H9 (cell line): ENCODE data around the gene KRTAP5-1. TPM values are rescaled to one million over a fixed set of nuclear protein-coding genes. Genes with fewer than 3 reads are reported as not detected.
A peak's percentile ranks its signal among the peaks of the same experiment; 100 is the strongest.

Experiments
- DNase-seq: peaks from one replicate; pipeline ENCODE4 v3.0.0-alpha.2; 2017
- H2AFZ ChIP-seq: one replicate; pipeline ENCODE4 v1.6.1; 2013; ENCODE audit warnings: mild to moderate bottlenecking, low read length, control low read depth, moderate library complexity
- H2AK5ac ChIP-seq: 2 replicates; pipeline ENCODE4 v1.6.1; 2013; ENCODE audit warnings: low read length, control low read depth, mixed read lengths; ENCODE audit not compliant: insufficient read length
- H2BK120ac ChIP-seq: one replicate; pipeline ENCODE4 v1.6.1; 2013; ENCODE audit warnings: low read depth, mild to moderate bottlenecking, low read length, control low read depth, inconsistent platforms; ENCODE audit not compliant: poor library complexity, severe bottlenecking
- H2BK12ac ChIP-seq: 2 replicates; pipeline ENCODE4 v1.6.1; 2013; ENCODE audit warnings: low read length, control low read depth, mixed read lengths, low read depth; ENCODE audit not compliant: insufficient read length
- H2BK15ac ChIP-seq: 2 replicates; pipeline ENCODE4 v1.6.1; 2013; ENCODE audit warnings: low read depth, low read length, control low read depth
- H2BK20ac ChIP-seq: one replicate; pipeline ENCODE4 v1.6.1; 2013; ENCODE audit warnings: low read depth, mild to moderate bottlenecking, low read length, control low read depth, inconsistent platforms; ENCODE audit not compliant: poor library complexity, severe bottlenecking
- H2BK5ac ChIP-seq: 2 replicates; pipeline ENCODE4 v1.6.1; 2013; ENCODE audit warnings: low read length, control low read depth, mixed read lengths; ENCODE audit not compliant: insufficient read length
- H3K14ac ChIP-seq: 2 replicates; pipeline ENCODE4 v1.6.1; 2013; ENCODE audit warnings: low read length, control low read depth; ENCODE audit not compliant: insufficient read depth
- H3K18ac ChIP-seq: 2 replicates; pipeline ENCODE4 v1.6.1; 2013; ENCODE audit warnings: low read depth, mild to moderate bottlenecking, mixed read lengths, low read length, control low read depth; ENCODE audit not compliant: insufficient read length
- H3K23ac ChIP-seq: 2 replicates; pipeline ENCODE4 v1.6.1; 2013; ENCODE audit warnings: low read length, control low read depth, mixed read lengths, low read depth; ENCODE audit not compliant: insufficient read length
- H3K23me2 ChIP-seq: 2 replicates; pipeline ENCODE4 v1.6.1; 2013; ENCODE audit warnings: low read depth, mild to moderate bottlenecking, mixed read lengths, low read length, control low read depth; ENCODE audit not compliant: insufficient read length, poor library complexity, severe bottlenecking
- H3K27ac ChIP-seq: 2 replicates; pipeline ENCODE4 v1.5.1; 2013; ENCODE audit warnings: low read length, control low read depth, mixed read lengths, low read depth; ENCODE audit not compliant: insufficient read length
- H3K27me3 ChIP-seq: 2 replicates; pipeline ENCODE4 v1.6.1; 2013; ENCODE audit warnings: low read length, control low read depth, inconsistent platforms; ENCODE audit not compliant: insufficient read depth
- H3K4ac ChIP-seq: 2 replicates; pipeline ENCODE4 v1.6.1; 2013; ENCODE audit warnings: low read depth, mild to moderate bottlenecking, control low read depth, inconsistent platforms, low read length, moderate library complexity
- H3K4me1 ChIP-seq: 2 replicates; pipeline ENCODE4 v1.6.1; 2013; ENCODE audit warnings: low read length, control low read depth, inconsistent platforms; ENCODE audit not compliant: insufficient read depth
- H3K4me2 ChIP-seq: 2 replicates; pipeline ENCODE4 v1.6.1; 2013; ENCODE audit warnings: low read length, control low read depth, mixed read lengths; ENCODE audit not compliant: insufficient read length, insufficient read depth
- H3K56ac ChIP-seq: 2 replicates; pipeline ENCODE4 v1.6.1; 2013; ENCODE audit warnings: low read depth, mild to moderate bottlenecking, mixed read lengths, low read length, control low read depth; ENCODE audit not compliant: insufficient read length
- H3K79me1 ChIP-seq: 2 replicates; pipeline ENCODE4 v1.6.1; 2013; ENCODE audit warnings: low read depth, mild to moderate bottlenecking, moderate library complexity, low read length, control low read depth, inconsistent platforms; ENCODE audit not compliant: insufficient read depth, poor library complexity, severe bottlenecking
- H3K79me2 ChIP-seq: 2 replicates; pipeline ENCODE4 v1.6.1; 2013; ENCODE audit warnings: low read length, control low read depth, inconsistent platforms; ENCODE audit not compliant: insufficient read depth
- H3K9ac ChIP-seq: 2 replicates; pipeline ENCODE4 v1.6.1; 2013; ENCODE audit warnings: low read length, control low read depth, mixed read lengths; ENCODE audit not compliant: insufficient read length; ENCODE audit errors: extremely low read depth
- H3K9me3 ChIP-seq: one replicate; pipeline ENCODE4 v1.6.1; 2013; ENCODE audit warnings: low read depth, low read length, inconsistent platforms; ENCODE audit not compliant: control insufficient read depth
- H3T11ph ChIP-seq: one replicate; pipeline ENCODE4 v1.6.1; 2013; ENCODE audit warnings: mild to moderate bottlenecking, low read length, control low read depth, inconsistent platforms
- H4K20me1 ChIP-seq: one replicate; pipeline ENCODE4 v1.6.1; 2013; ENCODE audit not compliant: control insufficient read depth, insufficient read length, insufficient read depth
- H4K5ac ChIP-seq: 2 replicates; pipeline ENCODE4 v1.6.1; 2013; ENCODE audit warnings: low read depth, mild to moderate bottlenecking, mixed read lengths, low read length, control low read depth; ENCODE audit not compliant: insufficient read length
- H4K8ac ChIP-seq: replicated peaks from 2 replicates; pipeline ENCODE4 v1.6.1; 2013; ENCODE audit warnings: low read length, control low read depth, mixed read lengths, low read depth; ENCODE audit not compliant: insufficient read length
- H4K91ac ChIP-seq: 2 replicates; pipeline ENCODE4 v1.6.1; 2013; ENCODE audit warnings: low read depth, mild to moderate bottlenecking, moderate library complexity, mixed read lengths, low read length, control low read depth; ENCODE audit not compliant: insufficient read length
- H3K27ac Mint-ChIP-seq, 3 experiments: 2 replicates in 2 of 3; 3 replicates in 1 of 3; pipeline ENCODE4 v1.8.0; 2020 to 2021; ENCODE audit warnings: mixed read lengths in 3 of 3, mild to moderate bottlenecking in 1 of 3, moderate library complexity in 1 of 3
- H3K27me3 Mint-ChIP-seq: 2 replicates; pipeline ENCODE4 v1.8.0; 2021; ENCODE audit warnings: low read depth, mild to moderate bottlenecking, moderate library complexity, mixed read lengths
- H3K36me3 Mint-ChIP-seq, 3 experiments: 2 replicates in 2 of 3; 3 replicates in 1 of 3; pipeline ENCODE4 v1.8.0; 2020 to 2021; ENCODE audit warnings: low read depth in 3 of 3, mixed read lengths in 3 of 3; ENCODE audit not compliant: insufficient read depth in 1 of 3
- H3K4me1 Mint-ChIP-seq, 2 experiments: 2 replicates each; pipeline ENCODE4 v1.8.0; 2020; ENCODE audit warnings: mixed read lengths in 2 of 2
- H3K4me3 Mint-ChIP-seq, 2 experiments: 2 replicates in 1 of 2; 3 replicates in 1 of 2; pipeline ENCODE4 v1.8.0; 2020 to 2021; ENCODE audit warnings: mild to moderate bottlenecking in 2 of 2, mixed read lengths in 2 of 2, moderate library complexity in 1 of 2
- H3K9me3 Mint-ChIP-seq, 2 experiments: 2 replicates in 1 of 2; 3 replicates in 1 of 2; pipeline ENCODE4 v1.8.0; 2020; ENCODE audit warnings: mild to moderate bottlenecking in 2 of 2, mixed read lengths in 2 of 2, moderate library complexity in 1 of 2
- WGBS: extraction: QIAGEN DNeasy Blood & Tissue Kit; methylation state at CpG from one replicate; pipeline ENCODE4 v1.1.7; 2013; ENCODE audit warnings: missing lambda C conversion rate, low lambda C conversion rate, mixed read lengths; ENCODE audit not compliant: insufficient read length; ENCODE audit errors: extremely low coverage; 5-methylcytosine and 5-hydroxymethylcytosine counted together
- total RNA-seq: library from RNA; stranded (reverse); gene quantifications from 2 replicates; pipeline ENCODE4 v1.2.1, GENCODE V29; 2021
- TF ChIP-seq, protein P1 (sequence below): fragments of 200-600 bp; sonication (generic); conservative IDR thresholded peaks from 3 replicates; pipeline ENCODE4 v1.8.0; 2021; ENCODE audit warnings: antibody characterized with exemption, mild to moderate bottlenecking

KRTAP5-1 gene
- total RNA-seq, 1 experiment from 2014 or later = not detected

- peaks cover 17 to 40% of the 10 kb centered on the region in 2 experiments for H3K4me1 Mint-ChIP-seq
- no peak overlapping the region for H2BK20ac ChIP-seq
- no peak overlapping the region for H2AFZ ChIP-seq
- H3K9me3 Mint-ChIP-seq = no peaks in the 10 kb centered on the region
- no peak overlapping the region for H3K27ac Mint-ChIP-seq
- H4K8ac ChIP-seq = no peak overlapping the region
- no peak overlapping the region for H3K4me3 Mint-ChIP-seq
- no peak overlapping the region for H4K91ac ChIP-seq
- H4K20me1 ChIP-seq = no peaks in the 10 kb centered on the region
- no peaks in the 10 kb centered on the region for H3K23me2 ChIP-seq
- TF ChIP-seq, protein P1, sequence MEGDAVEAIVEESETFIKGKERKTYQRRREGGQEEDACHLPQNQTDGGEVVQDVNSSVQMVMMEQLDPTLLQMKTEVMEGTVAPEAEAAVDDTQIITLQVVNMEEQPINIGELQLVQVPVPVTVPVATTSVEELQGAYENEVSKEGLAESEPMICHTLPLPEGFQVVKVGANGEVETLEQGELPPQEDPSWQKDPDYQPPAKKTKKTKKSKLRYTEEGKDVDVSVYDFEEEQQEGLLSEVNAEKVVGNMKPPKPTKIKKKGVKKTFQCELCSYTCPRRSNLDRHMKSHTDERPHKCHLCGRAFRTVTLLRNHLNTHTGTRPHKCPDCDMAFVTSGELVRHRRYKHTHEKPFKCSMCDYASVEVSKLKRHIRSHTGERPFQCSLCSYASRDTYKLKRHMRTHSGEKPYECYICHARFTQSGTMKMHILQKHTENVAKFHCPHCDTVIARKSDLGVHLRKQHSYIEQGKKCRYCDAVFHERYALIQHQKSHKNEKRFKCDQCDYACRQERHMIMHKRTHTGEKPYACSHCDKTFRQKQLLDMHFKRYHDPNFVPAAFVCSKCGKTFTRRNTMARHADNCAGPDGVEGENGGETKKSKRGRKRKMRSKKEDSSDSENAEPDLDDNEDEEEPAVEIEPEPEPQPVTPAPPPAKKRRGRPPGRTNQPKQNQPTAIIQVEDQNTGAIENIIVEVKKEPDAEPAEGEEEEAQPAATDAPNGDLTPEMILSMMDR = no peak
- no peak overlapping the region for H3T11ph ChIP-seq
- no CpG with 5 or more reads among the region's 29 CpGs for WGBS
- no peak overlapping the region for H4K5ac ChIP-seq
- H2BK5ac ChIP-seq = no peak overlapping the region
- no peaks in the 10 kb centered on the region for H3K36me3 Mint-ChIP-seq
- no peaks in the 10 kb centered on the region for H3K79me1 ChIP-seq
- no peak overlapping the region for H2BK15ac ChIP-seq
- H3K27ac ChIP-seq = no peak overlapping the region
- DNase-seq = no peak
- no peak overlapping the region for H2BK12ac ChIP-seq
- H3K27me3 ChIP-seq = no peaks in the 10 kb centered on the region; the same call in 1 of the 2 replicates
- H3K56ac ChIP-seq = no peak overlapping the region
- no peaks in the 10 kb centered on the region for H3K79me2 ChIP-seq
- H3K4me2 ChIP-seq = no peak overlapping the region
- no peak overlapping the region for H3K4ac ChIP-seq
- H3K18ac ChIP-seq = no peak overlapping the region
- H3K9me3 ChIP-seq = no peaks in the 10 kb centered on the region
- H3K14ac ChIP-seq = peak overlapping the region; percentile 10; the same call in 1 of the 2 replicates
- H3K9ac ChIP-seq = no peak overlapping the region
- no peak overlapping the region for H3K23ac ChIP-seq
- H2BK120ac ChIP-seq = no peak overlapping the region
- H2AK5ac ChIP-seq = no peak overlapping the region
- H3K27me3 Mint-ChIP-seq = peaks cover 24% of the 10 kb centered on the region
- H3K4me1 ChIP-seq = no peaks in the 10 kb centered on the region; the same call in 1 of the 2 replicates
These were observed 21.2 kb downstream of the KRTAP5-1 start for GRCh38 chr11:1563697-1564534.
